ENCODE results near the gene CWC27.

The CWC27 gene

DNA sequence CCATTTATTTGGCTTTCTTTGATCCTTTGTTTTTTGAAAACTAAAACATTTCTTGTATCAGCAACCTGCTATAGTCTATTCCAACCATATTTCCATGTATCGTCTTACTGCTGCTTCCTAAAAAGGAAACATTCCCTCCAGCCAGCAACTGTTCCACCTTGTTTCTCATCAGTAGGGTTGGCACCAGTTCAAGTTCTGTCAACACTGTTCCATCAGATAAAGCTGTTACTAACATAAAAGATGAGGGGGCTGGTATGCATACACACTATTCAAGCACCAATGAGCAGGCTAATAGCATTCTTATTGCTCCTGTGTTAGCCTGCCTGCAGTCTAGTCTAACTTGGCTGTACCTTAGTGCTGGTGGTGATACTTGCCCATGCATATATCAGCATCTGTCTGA is 178.3 kb downstream of the CWC27 start:
- Histone ChIP-seq H3K9me3 (ENCODE audit: severe bottlenecking) (no peaks in the 10 kb centered on the region), H3K27ac (ENCODE audit: poor library complexity, severe bottlenecking) (no peak overlapping the region), H3K4me1 (ENCODE audit: insufficient read depth, poor library complexity, severe bottlenecking) (no peaks in the 10 kb centered on the region), H3K36me3 (ENCODE audit: low read depth) (no peaks in the 10 kb centered on the region; the same call in 1 of the 2 replicates), H3K27me3 (ENCODE audit: insufficient read depth, poor library complexity, severe bottlenecking) (no peaks in the 10 kb centered on the region), H3K4me3 (ENCODE audit: severe bottlenecking) (no peak overlapping the region)
- peak; percentile 75 for ATAC-seq (ENCODE audit: low read depth)
- DNase-seq (ENCODE audit: low spot score), result no peak
- TF ChIP-seq, protein P1, sequence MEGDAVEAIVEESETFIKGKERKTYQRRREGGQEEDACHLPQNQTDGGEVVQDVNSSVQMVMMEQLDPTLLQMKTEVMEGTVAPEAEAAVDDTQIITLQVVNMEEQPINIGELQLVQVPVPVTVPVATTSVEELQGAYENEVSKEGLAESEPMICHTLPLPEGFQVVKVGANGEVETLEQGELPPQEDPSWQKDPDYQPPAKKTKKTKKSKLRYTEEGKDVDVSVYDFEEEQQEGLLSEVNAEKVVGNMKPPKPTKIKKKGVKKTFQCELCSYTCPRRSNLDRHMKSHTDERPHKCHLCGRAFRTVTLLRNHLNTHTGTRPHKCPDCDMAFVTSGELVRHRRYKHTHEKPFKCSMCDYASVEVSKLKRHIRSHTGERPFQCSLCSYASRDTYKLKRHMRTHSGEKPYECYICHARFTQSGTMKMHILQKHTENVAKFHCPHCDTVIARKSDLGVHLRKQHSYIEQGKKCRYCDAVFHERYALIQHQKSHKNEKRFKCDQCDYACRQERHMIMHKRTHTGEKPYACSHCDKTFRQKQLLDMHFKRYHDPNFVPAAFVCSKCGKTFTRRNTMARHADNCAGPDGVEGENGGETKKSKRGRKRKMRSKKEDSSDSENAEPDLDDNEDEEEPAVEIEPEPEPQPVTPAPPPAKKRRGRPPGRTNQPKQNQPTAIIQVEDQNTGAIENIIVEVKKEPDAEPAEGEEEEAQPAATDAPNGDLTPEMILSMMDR (IDR thresholded peaks at IDR 0.05; ENCODE audit: poor library complexity, severe bottlenecking), result no peak

DNA sequence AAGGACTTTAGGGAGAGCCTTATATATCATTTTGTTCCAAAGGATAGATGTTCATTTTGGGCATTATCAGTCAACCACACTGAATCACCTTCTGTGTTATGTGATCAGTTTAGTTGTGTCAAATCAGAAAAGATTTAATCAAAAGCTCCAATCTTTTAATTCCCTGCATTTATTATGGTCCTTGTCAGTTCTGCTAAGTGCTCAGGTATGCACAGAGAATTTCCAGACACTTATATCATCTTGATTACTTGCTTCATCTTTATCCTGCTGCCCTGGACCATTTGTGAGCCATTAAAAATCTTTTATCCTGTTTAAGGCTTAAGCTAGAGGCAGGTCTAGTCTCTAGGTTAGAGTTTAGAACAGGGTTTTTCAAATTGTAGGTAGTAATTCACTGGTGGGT is 179.1 kb downstream of the CWC27 start:
- no peaks in the 10 kb centered on the region; the same call in 1 of the 2 replicates for H3K36me3 ChIP-seq (ENCODE audit: low read depth)
- no peak for ATAC-seq (ENCODE audit: low read depth)
- H3K4me1 ChIP-seq (ENCODE audit: insufficient read depth, poor library complexity, severe bottlenecking), result no peaks in the 10 kb centered on the region
- no peaks in the 10 kb centered on the region for H3K27me3 ChIP-seq (ENCODE audit: insufficient read depth, poor library complexity, severe bottlenecking)
- no peaks in the 10 kb centered on the region for H3K9me3 ChIP-seq (ENCODE audit: severe bottlenecking)
- H3K4me3 ChIP-seq (ENCODE audit: severe bottlenecking), result no peak overlapping the region
- no peak overlapping the region for H3K27ac ChIP-seq (ENCODE audit: poor library complexity, severe bottlenecking)
- TF ChIP-seq, protein P1 (IDR thresholded peaks at IDR 0.05; ENCODE audit: poor library complexity, severe bottlenecking), result no peak
- DNase-seq (ENCODE audit: low spot score), result no peak

DNA sequence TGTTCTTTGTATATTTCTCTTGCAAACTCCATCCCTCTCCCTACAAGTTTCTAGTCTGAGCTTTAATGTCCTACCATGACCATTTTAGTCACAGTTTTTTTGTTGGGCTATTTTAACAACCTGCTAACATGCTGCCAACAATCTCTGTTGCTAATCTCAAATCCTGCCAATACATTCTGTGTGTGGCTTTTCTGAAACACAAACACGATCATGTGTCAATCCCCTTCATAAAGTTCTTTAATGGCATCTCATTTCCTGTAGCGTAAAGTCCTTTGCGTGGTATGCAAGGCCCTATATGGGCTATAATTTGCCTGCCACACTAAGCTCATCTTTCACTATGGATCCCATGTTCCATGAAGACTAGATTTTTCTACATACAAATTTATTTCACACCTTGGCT is 180.6 kb downstream of the CWC27 start:
- no peaks in the 10 kb centered on the region for H3K4me1 ChIP-seq (ENCODE audit: insufficient read depth, poor library complexity, severe bottlenecking)
- H3K4me3 ChIP-seq (ENCODE audit: severe bottlenecking), result no peak overlapping the region
- no peaks in the 10 kb centered on the region for H3K27me3 ChIP-seq (ENCODE audit: insufficient read depth, poor library complexity, severe bottlenecking)
- H3K36me3 ChIP-seq (ENCODE audit: low read depth), result no peaks in the 10 kb centered on the region; the same call in 1 of the 2 replicates
- ATAC-seq (ENCODE audit: low read depth), result no peak
- H3K9me3 ChIP-seq (ENCODE audit: severe bottlenecking), result no peaks in the 10 kb centered on the region
- DNase-seq (ENCODE audit: low spot score), result no peak
- TF ChIP-seq, protein P1 (IDR thresholded peaks at IDR 0.05; ENCODE audit: poor library complexity, severe bottlenecking), result no peak
- no peak overlapping the region for H3K27ac ChIP-seq (ENCODE audit: poor library complexity, severe bottlenecking)

DNA sequence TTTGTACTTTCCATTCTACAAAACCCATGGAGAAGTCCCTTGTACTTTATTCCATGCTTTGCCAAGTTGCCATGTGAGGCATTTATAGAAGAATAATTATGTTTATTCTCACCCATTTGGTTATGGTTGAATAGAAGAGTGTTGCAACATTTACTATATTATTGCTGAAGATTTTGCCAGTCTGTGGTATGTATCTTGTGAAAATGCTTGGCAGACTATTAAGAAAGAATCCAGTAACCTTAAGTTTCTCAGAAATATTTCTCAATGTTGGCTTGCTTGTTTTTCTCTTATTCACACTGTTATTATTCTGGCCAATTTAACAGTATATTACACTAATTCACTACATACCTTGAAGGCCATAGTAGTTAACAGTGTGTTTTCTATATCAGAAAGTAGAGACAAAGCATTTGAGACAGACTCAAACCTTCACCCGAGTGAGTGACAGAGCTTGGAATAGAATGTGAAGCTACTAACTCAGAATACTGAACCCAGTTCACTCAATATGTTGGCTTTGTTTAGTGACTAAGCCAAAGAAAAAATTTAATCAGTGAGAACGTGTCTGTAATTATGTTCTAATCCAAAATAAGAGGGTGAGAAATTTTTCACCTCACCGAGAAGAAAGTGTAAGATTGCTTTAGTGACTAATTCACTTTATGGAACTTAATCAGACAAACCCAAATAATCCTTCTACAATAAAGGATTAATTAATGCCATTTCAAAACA is 184.4 kb downstream of the CWC27 start:
- ATAC-seq (ENCODE audit: low read depth) (no peak), DNase-seq (ENCODE audit: low spot score) (no peak)
- TF ChIP-seq, protein P1 (IDR thresholded peaks at IDR 0.05; ENCODE audit: poor library complexity, severe bottlenecking), result no peak
- no peaks in the 10 kb centered on the region; the same call in 1 of the 2 replicates for H3K36me3 ChIP-seq (ENCODE audit: low read depth)
- no peaks in the 10 kb centered on the region for H3K9me3 ChIP-seq (ENCODE audit: severe bottlenecking)
- H3K4me3 ChIP-seq (ENCODE audit: severe bottlenecking), result no peak overlapping the region
- H3K27me3 ChIP-seq (ENCODE audit: insufficient read depth, poor library complexity, severe bottlenecking), result no peaks in the 10 kb centered on the region
- no peak overlapping the region for H3K27ac ChIP-seq (ENCODE audit: poor library complexity, severe bottlenecking)
- no peaks in the 10 kb centered on the region for H3K4me1 ChIP-seq (ENCODE audit: insufficient read depth, poor library complexity, severe bottlenecking)

DNA sequence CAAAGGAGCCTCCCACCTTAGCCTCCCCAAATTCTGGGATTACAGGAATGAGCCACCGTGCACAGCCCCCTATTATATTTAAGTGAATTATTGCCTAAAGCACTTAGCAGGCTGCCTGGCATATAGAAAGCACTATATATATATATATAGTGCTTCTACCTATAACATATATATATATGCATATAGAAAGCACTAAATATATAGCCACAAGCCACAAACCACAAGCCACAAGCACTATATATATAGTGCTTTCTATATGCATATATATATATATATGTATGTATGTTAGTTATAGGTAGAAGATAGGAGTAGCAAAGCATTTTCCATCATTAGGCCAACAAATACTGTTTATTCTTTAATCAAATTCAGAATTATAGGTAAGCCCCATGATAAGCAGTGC is 185.8 kb downstream of the CWC27 start:
- H3K36me3 ChIP-seq (ENCODE audit: low read depth), result no peaks in the 10 kb centered on the region
- TF ChIP-seq, protein P1 (IDR thresholded peaks at IDR 0.05; ENCODE audit: poor library complexity, severe bottlenecking), result no peak
- ATAC-seq (ENCODE audit: low read depth), result no peak
- no peak for DNase-seq (ENCODE audit: low spot score)
- no peaks in the 10 kb centered on the region for H3K9me3 ChIP-seq (ENCODE audit: severe bottlenecking)
- no peaks in the 10 kb centered on the region for H3K4me1 ChIP-seq (ENCODE audit: insufficient read depth, poor library complexity, severe bottlenecking)
- no peaks in the 10 kb centered on the region for H3K27me3 ChIP-seq (ENCODE audit: insufficient read depth, poor library complexity, severe bottlenecking)
- H3K4me3 ChIP-seq (ENCODE audit: severe bottlenecking), result no peak overlapping the region
- H3K27ac ChIP-seq (ENCODE audit: poor library complexity, severe bottlenecking), result no peak overlapping the region
